PFSK-1 (cell line): ENCODE measurements around the gene U2AF1L4.

ENCODE experiments used
- POLR2AphosphoS5 ChIP-seq: IDR thresholded peaks from 2 replicates; pipeline ENCODE4 v1.6.1; 2012; ENCODE audit warnings: low read depth, mild to moderate bottlenecking, control low read depth, low read length, moderate library complexity
- REST ChIP-seq, 2 experiments: IDR thresholded peaks; 2 replicates each; pipeline versions ENCODE4 v1.6.1 to v1.8.0; 2011 to 2012; ENCODE audit warnings: low read depth in 2 of 2, low read length in 2 of 2, control low read depth in 1 of 2, inconsistent platforms in 1 of 2, mild to moderate bottlenecking in 1 of 2, moderate library complexity in 1 of 2; ENCODE audit not compliant: insufficient read depth in 1 of 2
- TAF1 ChIP-seq: IDR thresholded peaks from 2 replicates; pipeline ENCODE4 v1.6.1; 2012; ENCODE audit warnings: low read length, control low read depth, borderline replicate concordance; ENCODE audit not compliant: insufficient read depth

- no peak for TF ChIP-seq TAF1
- no peak for TF ChIP-seq POLR2AphosphoS5
- TF ChIP-seq REST (IDR thresholded peaks at IDR 0.05; ENCODE audit: insufficient read depth in 1 of 2, low read depth in 2 of 2, low read length in 2 of 2): no peak
These were observed 22.3 kb downstream of the U2AF1L4 start for GRCh38 chr19:35722897-35723296.
